Skeletal muscle tissue (tissue), 4 donors: ENCODE results near the gene GSX2. TPM values are rescaled to one million over a fixed set of nuclear protein-coding genes. Genes with fewer than 3 reads are reported as not detected.

Experiments
- H3K27ac ChIP-seq: one replicate; pipeline ENCODE4 v1.7.0; 2013; ENCODE audit warnings: mild to moderate bottlenecking, low read depth, low read length, inconsistent platforms
- H3K27me3 ChIP-seq, 3 donors: one replicate each; pipeline ENCODE4 v1.7.0; 2013; ENCODE audit warnings: low read length in 3 of 3; ENCODE audit not compliant: control insufficient read depth in 3 of 3, insufficient read depth in 3 of 3
- H3K36me3 ChIP-seq, 3 donors: one replicate each; pipeline ENCODE4 v1.7.0; 2013; ENCODE audit warnings: low read length in 3 of 3; ENCODE audit not compliant: control insufficient read depth in 3 of 3, insufficient read depth in 3 of 3
- H3K4me1 ChIP-seq, 3 donors: one replicate each; pipeline ENCODE4 v1.7.0; 2013; ENCODE audit warnings: low read length in 3 of 3, mild to moderate bottlenecking in 3 of 3; ENCODE audit not compliant: control insufficient read depth in 3 of 3, insufficient read depth in 3 of 3
- H3K4me3 ChIP-seq, 3 donors: one replicate each; pipeline ENCODE4 v1.7.0; 2013; ENCODE audit warnings: low read length in 3 of 3
- H3K9ac ChIP-seq, 3 donors: one replicate each; pipeline ENCODE4 v1.7.0; 2013; ENCODE audit warnings: low read length in 3 of 3, mild to moderate bottlenecking in 3 of 3, moderate library complexity in 2 of 3, low read depth in 1 of 3
- H3K9me3 ChIP-seq, 3 donors: one replicate each; pipeline ENCODE4 v1.7.0; 2013; ENCODE audit warnings: low read length in 3 of 3; ENCODE audit not compliant: control insufficient read depth in 3 of 3
- total RNA-seq: library from RNA; depleted of rRNA; stranded (reverse); fragments of >200 nt; gene quantifications from one replicate; pipeline ENCODE4 v1.2.3, GENCODE V29; 2014
- donor health status: Osteomylitis.

The GSX2 gene
- total RNA-seq, 1 donor from 2014 or later = not detected

- no peak overlapping the region for H3K27ac ChIP-seq
- H3K36me3 ChIP-seq = no peaks in the 10 kb centered on the region
- H3K9ac ChIP-seq = no peak overlapping the region
- H3K4me1 ChIP-seq = no peaks in the 10 kb centered on the region
- H3K27me3 ChIP-seq = no peaks in the 10 kb centered on the region
- no peak overlapping the region for H3K4me3 ChIP-seq
- H3K9me3 ChIP-seq = no peaks in the 10 kb centered on the region
These were observed 25.6 kb upstream of the GSX2 start for GRCh38 chr4:54074381-54074780.

- H3K36me3 ChIP-seq = no peaks in the 10 kb centered on the region
- H3K4me3 ChIP-seq = no peak overlapping the region
- peaks cover 0 to under 1% (median 0%) of the 10 kb centered on the region in 3 donors for H3K4me1 ChIP-seq
- H3K27me3 ChIP-seq = no peaks in the 10 kb centered on the region
- no peaks in the 10 kb centered on the region for H3K9me3 ChIP-seq
- no peak overlapping the region for H3K27ac ChIP-seq
- no peak overlapping the region for H3K9ac ChIP-seq
These were observed 23.3 kb upstream of the GSX2 start for GRCh38 chr4:54076673-54077072.

- Histone ChIP-seq H3K27ac (no peak overlapping the region), H3K4me3 (no peak overlapping the region), H3K27me3 (no peaks in the 10 kb centered on the region), H3K9ac (no peak overlapping the region), H3K4me1 (peaks cover 0 to 6% (median 4%) of the 10 kb centered on the region in 3 donors), H3K36me3 (no peaks in the 10 kb centered on the region), H3K9me3 (no peaks in the 10 kb centered on the region)
These were observed 22.2 kb upstream of the GSX2 start for GRCh38 chr4:54077812-54078211.

- no peaks in the 10 kb centered on the region for H3K36me3 ChIP-seq
- H3K27me3 ChIP-seq = no peaks in the 10 kb centered on the region
- no peaks in the 10 kb centered on the region for H3K9me3 ChIP-seq
- no peak overlapping the region for H3K4me3 ChIP-seq
- H3K27ac ChIP-seq = no peak overlapping the region
- H3K9ac ChIP-seq = no peak overlapping the region
- peaks cover 0 to 10% (median 9%) of the 10 kb centered on the region in 3 donors for H3K4me1 ChIP-seq
These were observed 17.8 kb upstream of the GSX2 start for GRCh38 chr4:54082168-54082567.

GRCh38 chr4:54085284-54085683, 14.7 kb upstream of the GSX2 start:
- Histone ChIP-seq H3K36me3 (no peaks in the 10 kb centered on the region), H3K9ac (peak overlapping the region in 1 of 3 donors; percentile 55), H3K27ac (peak overlapping the region; percentile 81), H3K4me3 (no peak overlapping the region), H3K4me1 (peaks cover 0 to 10% (median 9%) of the 10 kb centered on the region in 3 donors), H3K27me3 (peaks cover 0 to 2% (median 0%) of the 10 kb centered on the region in 3 donors), H3K9me3 (no peaks in the 10 kb centered on the region)

- H3K9ac ChIP-seq = no peak overlapping the region
- peaks cover 25 to 30% (median 28%) of the 10 kb centered on the region in 3 donors for H3K27me3 ChIP-seq
- H3K27ac ChIP-seq = no peak overlapping the region
- H3K36me3 ChIP-seq = no peaks in the 10 kb centered on the region
- no peak overlapping the region for H3K4me3 ChIP-seq
- peaks cover 12 to 19% (median 19%) of the 10 kb centered on the region in 3 donors for H3K4me1 ChIP-seq
- no peaks in the 10 kb centered on the region for H3K9me3 ChIP-seq
These were observed 10.1 kb upstream of the GSX2 start for GRCh38 chr4:54089875-54090274.

- Histone ChIP-seq H3K4me3 (peak overlapping the region in 1 of 3 donors; percentile 27), H3K27ac (peak overlapping the region; percentile 33), H3K36me3 (no peaks in the 10 kb centered on the region), H3K9me3 (no peaks in the 10 kb centered on the region), H3K4me1 (peaks cover 12 to 18% (median 18%) of the 10 kb centered on the region in 3 donors), H3K27me3 (peaks cover 30 to 35% (median 33%) of the 10 kb centered on the region in 3 donors), H3K9ac (no peak overlapping the region)
These were observed 9.6 kb upstream of the GSX2 start for GRCh38 chr4:54090404-54090803.

- Histone ChIP-seq H3K36me3 (no peaks in the 10 kb centered on the region), H3K9me3 (no peaks in the 10 kb centered on the region), H3K4me1 (peaks cover 12 to 16% (median 13%) of the 10 kb centered on the region in 3 donors), H3K27ac (peak overlapping the region; percentile 33), H3K27me3 (peaks cover 36 to 39% (median 36%) of the 10 kb centered on the region in 3 donors), H3K4me3 (peak overlapping the region; percentile 67 to 84 (median 82)), H3K9ac (peak overlapping the region; percentile 69 to 80 (median 74))
These were observed 8.9 kb upstream of the GSX2 start for GRCh38 chr4:54090804-54091623.

GRCh38 chr4:54091637-54092404, 8.1 kb upstream of the GSX2 start:
- H3K36me3 ChIP-seq = no peaks in the 10 kb centered on the region
- H3K9ac ChIP-seq = peak overlapping the region; percentile 69 to 80 (median 74)
- H3K4me3 ChIP-seq = peak overlapping the region; percentile 67 to 84 (median 82)
- peaks cover 12 to 16% (median 13%) of the 10 kb centered on the region in 3 donors for H3K4me1 ChIP-seq
- peaks cover 40 to 47% (median 44%) of the 10 kb centered on the region in 3 donors for H3K27me3 ChIP-seq
- no peaks in the 10 kb centered on the region for H3K9me3 ChIP-seq
- peak overlapping the region; percentile 33 for H3K27ac ChIP-seq
